T-cell (primary cell): ENCODE results near the gene CCDC148. TPM values are rescaled to one million over a fixed set of nuclear protein-coding genes. Genes with fewer than 3 reads are reported as not detected.
"Not testable (repeated sequence)": the region's sequence is repeated elsewhere in the genome, so short reads cannot be mapped to it uniquely, and the experiment has no call there.

ENCODE experiments used
- ATAC-seq, 4 experiments: fragments of 200-7000 bp in 3 of 4; fragments of 150-1000 bp in 1 of 4; cut with Tn5 transposase; replicated peaks in 1 of 4; 1 replicate in 3 of 4; 2 replicates in 1 of 4; pipeline ENCODE4 v1.10.0; 2021; ENCODE audit warnings: moderate library complexity in 3 of 4, mild to moderate bottlenecking in 2 of 4, moderate number of reproducible peaks in 1 of 4
- CTCF ChIA-PET, 2 donors: fragments of 300-600 bp; sonication (Branson Sonifier 250); formaldehyde crosslinking; loops; one replicate each; lab custom pipeline; 2022; ENCODE audit warnings: antibody characterized with exemption in 2 of 2; lab: Charles Lee
- POLR2A ChIA-PET, 2 donors: fragments of 300-600 bp; sonication (Branson Sonifier 250); formaldehyde crosslinking; loops; one replicate each; lab custom pipeline; 2022; ENCODE audit warnings: antibody characterized with exemption in 2 of 2; lab: Charles Lee
- DNase-seq, 35 experiments: peaks; one replicate each; pipeline versions ENCODE4 v3.0.0 to v3.0.0-alpha.2; 2013 to 2023
- H3K27ac ChIP-seq: one replicate; pipeline ENCODE4 v1.5.1; 2013; ENCODE audit warnings: low read length
- H3K27me3 ChIP-seq, 2 experiments: replicated peaks in 1 of 2; 1 replicate in 1 of 2; 2 replicates in 1 of 2; pipeline versions ENCODE4 v1.6.1 to v1.7.0; 2013; ENCODE audit warnings: low read length in 1 of 2, mixed read lengths in 1 of 2; ENCODE audit not compliant: control insufficient read depth in 2 of 2, insufficient read depth in 2 of 2; ENCODE audit errors: extremely low read depth in 1 of 2
- H3K36me3 ChIP-seq, 2 donors: 1 replicate in 1 of 2; 2 replicates in 1 of 2; pipeline versions ENCODE4 v1.6.1 to v1.7.0; 2013; ENCODE audit warnings: low read length in 1 of 2; ENCODE audit not compliant: control insufficient read depth in 2 of 2, insufficient read depth in 1 of 2; ENCODE audit errors: extremely low read depth in 1 of 2
- H3K4me1 ChIP-seq, 2 experiments: 1 replicate in 1 of 2; 2 replicates in 1 of 2; pipeline versions ENCODE4 v1.6.1 to v1.7.0; 2013; ENCODE audit warnings: low read length in 2 of 2, mixed read lengths in 1 of 2; ENCODE audit not compliant: insufficient read depth in 2 of 2, control insufficient read depth in 1 of 2; ENCODE audit errors: extremely low read depth in 1 of 2
- H3K4me3 ChIP-seq, 2 donors: 1 replicate in 1 of 2; 2 replicates in 1 of 2; pipeline versions ENCODE4 v1.5.1 to v1.7.0; 2013; ENCODE audit warnings: mild to moderate bottlenecking in 2 of 2, low read length in 1 of 2, moderate library complexity in 1 of 2; ENCODE audit not compliant: control insufficient read depth in 1 of 2; ENCODE audit errors: extremely low read depth in 1 of 2
- H3K9me3 ChIP-seq: 2 replicates; pipeline ENCODE4 v1.7.0; 2013
- H3K27ac Mint-ChIP-seq, 2 donors: one replicate each; pipeline ENCODE4 v1.8.0; 2020 to 2021; ENCODE audit warnings: mild to moderate bottlenecking in 2 of 2, mixed read lengths in 2 of 2
- H3K27me3 Mint-ChIP-seq, 2 donors: one replicate each; pipeline ENCODE4 v1.8.0; 2021 to 2022; ENCODE audit warnings: mixed read lengths in 2 of 2
- H3K36me3 Mint-ChIP-seq: one replicate; pipeline ENCODE4 v1.8.0; 2021; ENCODE audit warnings: mixed read lengths
- H3K4me1 Mint-ChIP-seq, 3 donors: one replicate each; pipeline ENCODE4 v1.8.0; 2020 to 2022; ENCODE audit warnings: mixed read lengths in 3 of 3, mild to moderate bottlenecking in 1 of 3
- H3K4me3 Mint-ChIP-seq, 3 donors: one replicate each; pipeline ENCODE4 v1.8.0; 2020 to 2022; ENCODE audit warnings: mild to moderate bottlenecking in 3 of 3, mixed read lengths in 3 of 3, moderate library complexity in 3 of 3
- H3K9me3 Mint-ChIP-seq, 3 donors: one replicate each; pipeline ENCODE4 v1.8.0; 2020 to 2022; ENCODE audit warnings: mixed read lengths in 3 of 3
- WGBS: methylation state at CpG from one replicate; pipeline ENCODE4 v1.1.5; 2013; ENCODE audit warnings: missing lambda C conversion rate; ENCODE audit not compliant: insufficient coverage; 5-methylcytosine and 5-hydroxymethylcytosine counted together
- total RNA-seq, 35 experiments: library from RNA in 6 of 35; stranded (reverse) in 6 of 35; fragments of 120-200 nt in 1 of 35; gene quantifications; one replicate each; pipeline versions ENCODE4 v1.2.1 to v1.2.4 and lab custom pipeline; 2013 to 2026

Gene CCDC148
- total RNA-seq, 5 donors from 2014 or later (not counting 1 experiment from before 2014, with no cell fraction given): not detected

DNA sequence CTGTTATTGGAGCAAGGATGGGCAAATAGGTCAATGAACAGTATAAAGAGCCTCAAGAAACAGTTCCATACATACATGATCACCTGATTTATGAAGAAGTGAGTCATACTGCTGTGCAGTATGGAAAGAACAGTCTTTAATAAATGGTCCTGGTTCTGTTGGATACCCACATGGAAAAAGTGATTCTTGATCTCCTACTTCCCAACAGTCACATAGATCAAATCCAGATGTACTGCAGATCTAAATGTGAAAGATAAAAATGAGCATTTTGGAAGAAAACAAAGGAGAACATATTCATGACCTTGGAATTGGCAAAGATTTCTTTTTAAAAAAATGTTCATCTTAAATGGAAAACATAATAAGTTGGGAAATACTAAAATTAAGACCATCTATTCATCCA lies 75.8 kb downstream of the CCDC148 start:
- POLR2A ChIA-PET: no interaction called here
- no peak overlapping the region for H3K27ac ChIP-seq
- no peaks in the 10 kb centered on the region for H3K9me3 ChIP-seq
- Mint-ChIP-seq H3K9me3 (no peaks in the 10 kb centered on the region), H3K27me3 (peaks cover 0 to 4% of the 10 kb centered on the region in 2 donors), H3K36me3 (no peaks in the 10 kb centered on the region), H3K4me3 (no peak overlapping the region), H3K27ac (no peak overlapping the region), H3K4me1 (no peaks in the 10 kb centered on the region)
- H3K36me3 ChIP-seq: no peaks in the 10 kb centered on the region
- CTCF ChIA-PET: no interaction called here
- H3K4me3 ChIP-seq: no peak overlapping the region
- no peaks in the 10 kb centered on the region for H3K4me1 ChIP-seq
- ATAC-seq (no peak), DNase-seq (no peak)
- no peaks in the 10 kb centered on the region for H3K27me3 ChIP-seq

DNA sequence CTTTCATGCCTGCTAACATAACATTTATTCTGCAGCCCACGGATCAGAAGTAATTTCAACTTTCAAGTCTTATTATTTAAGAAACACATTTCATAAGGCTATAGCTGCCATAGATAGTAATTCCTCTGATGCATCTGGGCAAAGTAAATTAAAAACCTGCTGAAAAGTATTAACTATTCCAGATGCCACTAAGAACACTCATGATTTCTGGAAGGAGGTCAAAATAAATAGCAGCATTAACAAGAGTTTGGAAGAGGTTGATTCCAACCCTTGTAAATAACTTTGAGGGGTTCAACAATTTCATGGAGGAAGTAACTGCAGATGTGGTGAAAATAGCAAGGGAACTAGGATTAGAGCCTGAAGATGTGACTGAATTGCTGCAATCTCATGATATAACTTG lies 77.6 kb downstream of the CCDC148 start:
- CTCF ChIA-PET: no interaction called here
- no CpG with 5 or more reads among the region's 1 CpG for WGBS
- POLR2A ChIA-PET: no interaction called here

DNA sequence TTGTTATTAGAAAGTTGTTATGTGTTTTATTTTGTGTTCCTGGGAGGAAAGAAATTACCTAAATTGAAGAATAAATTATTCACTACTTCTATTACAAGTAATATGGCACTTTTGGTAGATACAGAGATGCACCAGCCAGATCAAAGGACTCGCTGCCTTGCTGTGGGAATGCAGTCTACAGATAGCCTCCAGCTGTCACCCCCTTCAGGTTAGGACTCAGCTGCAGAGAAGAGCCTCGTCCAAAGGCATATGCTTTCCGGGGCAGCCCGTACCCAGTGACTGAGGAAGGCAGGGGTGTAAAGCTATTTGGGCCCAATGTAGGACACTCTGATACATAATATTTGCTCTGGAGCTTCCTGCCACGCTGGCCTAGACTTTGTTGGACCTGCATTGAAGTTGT lies 90.2 kb downstream of the CCDC148 start:
- H3K27me3 ChIP-seq: no peaks in the 10 kb centered on the region
- H3K36me3 Mint-ChIP-seq: no peaks in the 10 kb centered on the region
- no peaks in the 10 kb centered on the region for H3K4me1 ChIP-seq
- DNase-seq: no peak
- no peaks in the 10 kb centered on the region for H3K36me3 ChIP-seq
- no peak overlapping the region for H3K4me3 Mint-ChIP-seq
- H3K27ac ChIP-seq: no peak overlapping the region
- peaks cover 0 to 7% (median 6%) of the 10 kb centered on the region in 3 donors for H3K9me3 Mint-ChIP-seq
- H3K27me3 Mint-ChIP-seq: no peaks in the 10 kb centered on the region
- WGBS: 50% methylated on average over 2 of the region's 5 CpGs
- H3K4me3 ChIP-seq: no peak overlapping the region
- POLR2A ChIA-PET: no interaction called here
- no peaks in the 10 kb centered on the region for H3K9me3 ChIP-seq
- no peak overlapping the region for H3K27ac Mint-ChIP-seq
- no peak for ATAC-seq
- CTCF ChIA-PET: no interaction called here
- no peaks in the 10 kb centered on the region for H3K4me1 Mint-ChIP-seq

More for the DNA sequence above, 77.6 kb downstream of the CCDC148 start:
- no peak overlapping the region for H3K27ac Mint-ChIP-seq
- Histone ChIP-seq H3K36me3 (no peaks in the 10 kb centered on the region), H3K4me1 (no peaks in the 10 kb centered on the region), H3K4me3 (no peak overlapping the region), H3K27ac (no peak overlapping the region), H3K9me3 (no peaks in the 10 kb centered on the region), H3K27me3 (no peaks in the 10 kb centered on the region)
- H3K4me1 Mint-ChIP-seq: no peaks in the 10 kb centered on the region
- DNase-seq: no peak
- H3K4me3 Mint-ChIP-seq: no peak overlapping the region
- H3K27me3 Mint-ChIP-seq: peaks cover 0 to 4% of the 10 kb centered on the region in 2 donors
- no peak for ATAC-seq
- H3K36me3 Mint-ChIP-seq: no peaks in the 10 kb centered on the region
- H3K9me3 Mint-ChIP-seq: no peaks in the 10 kb centered on the region

DNA sequence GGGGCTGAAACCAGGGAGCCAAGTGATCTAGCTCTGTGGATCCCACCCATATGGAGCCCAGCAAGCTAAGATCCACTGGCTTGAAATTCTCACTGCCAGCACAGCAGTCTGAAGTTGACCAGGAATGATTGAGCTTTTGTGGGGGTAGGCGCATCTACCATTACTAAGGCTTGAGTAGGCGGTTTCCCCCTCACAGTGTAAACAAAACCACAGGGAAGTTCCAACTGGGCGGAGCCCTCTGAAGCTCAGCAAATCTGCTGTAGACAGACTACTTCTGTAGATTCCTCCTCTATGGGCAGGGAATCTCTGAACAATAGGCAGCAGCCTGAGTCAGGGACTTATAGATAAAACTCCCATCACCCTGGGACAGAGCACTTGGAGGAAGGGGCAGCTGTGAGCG lies 96.7 kb downstream of the CCDC148 start:
- H3K4me3 Mint-ChIP-seq: no peak overlapping the region
- WGBS: 100% methylated on average over 1 of the region's 4 CpGs
- CTCF ChIA-PET: no interaction called here
- DNase-seq: no peak
- H3K9me3 Mint-ChIP-seq: peaks cover 0 to 11% (median 7%) of the 10 kb centered on the region in 3 donors
- Histone ChIP-seq H3K27ac (no peak overlapping the region), H3K4me1 (no peaks in the 10 kb centered on the region), H3K9me3 (no peaks in the 10 kb centered on the region), H3K4me3 (no peak overlapping the region), H3K27me3 (no peaks in the 10 kb centered on the region), H3K36me3 (no peaks in the 10 kb centered on the region)
- no peaks in the 10 kb centered on the region for H3K4me1 Mint-ChIP-seq
- H3K36me3 Mint-ChIP-seq: no peaks in the 10 kb centered on the region
- no peaks in the 10 kb centered on the region for H3K27me3 Mint-ChIP-seq
- ATAC-seq: no peak
- no peak overlapping the region for H3K27ac Mint-ChIP-seq
- POLR2A ChIA-PET: interaction anchor here in 1 of 2 donors (0.8 kb wide), 1 partner anchor 14 kb away, joined by 3 read pairs; no protein-coding TSS in a partner anchor

DNA sequence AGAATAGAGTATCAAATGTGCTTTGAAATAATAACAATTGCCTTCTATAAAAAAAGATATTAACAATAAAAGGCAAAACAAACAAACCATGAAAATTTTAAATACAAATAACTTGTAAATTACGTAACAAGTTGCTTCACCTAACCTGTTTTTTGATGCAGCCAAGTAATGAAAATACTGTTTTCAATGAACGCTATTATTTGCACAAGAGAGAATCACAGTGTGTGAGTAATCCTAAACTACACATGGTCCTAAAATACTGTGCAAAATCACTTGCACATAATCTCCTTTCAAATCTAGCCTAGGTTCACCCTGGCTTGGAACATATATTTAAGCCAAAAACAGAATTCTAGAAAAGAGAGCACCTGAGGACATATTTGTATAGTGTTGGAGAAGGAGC lies 98.9 kb downstream of the CCDC148 start:
- Histone ChIP-seq H3K4me3 (no peak overlapping the region), H3K4me1 (no peaks in the 10 kb centered on the region), H3K27me3 (no peaks in the 10 kb centered on the region), H3K27ac (no peak overlapping the region), H3K9me3 (no peaks in the 10 kb centered on the region), H3K36me3 (no peaks in the 10 kb centered on the region)
- WGBS: no CpG with 5 or more reads among the region's 2 CpGs
- no peak overlapping the region for H3K27ac Mint-ChIP-seq
- H3K27me3 Mint-ChIP-seq: no peaks in the 10 kb centered on the region
- H3K36me3 Mint-ChIP-seq: no peaks in the 10 kb centered on the region
- H3K4me3 Mint-ChIP-seq: no peak overlapping the region
- ATAC-seq: no peak
- ChIA-PET CTCF (no interaction called here), POLR2A (no interaction called here)
- H3K4me1 Mint-ChIP-seq: no peaks in the 10 kb centered on the region
- H3K9me3 Mint-ChIP-seq: peaks cover 0 to 10% (median 0%) of the 10 kb centered on the region in 3 donors
- DNase-seq: no peak

DNA sequence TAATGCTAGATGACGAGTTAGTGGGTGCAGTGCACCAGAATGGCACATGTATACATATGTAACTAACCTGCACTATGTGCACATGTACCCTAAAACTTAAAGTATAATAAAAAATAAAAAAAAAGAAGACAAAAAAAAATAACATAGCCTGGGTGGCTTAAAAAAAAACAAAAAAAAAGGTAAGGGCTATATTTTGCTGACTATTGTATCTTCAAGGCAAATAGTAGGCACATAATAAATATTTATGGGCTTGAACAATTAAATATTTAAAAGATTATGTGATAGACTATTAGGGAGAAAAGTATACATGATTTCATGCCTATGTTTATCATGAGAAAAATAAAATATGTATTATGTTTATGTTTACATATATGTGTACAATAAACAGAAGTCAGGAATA lies 99.4 kb downstream of the CCDC148 start:
- Mint-ChIP-seq H3K9me3 (peaks cover 0 to 5% (median 0%) of the 10 kb centered on the region in 3 donors), H3K27ac (no peak overlapping the region), H3K4me1 (no peaks in the 10 kb centered on the region), H3K27me3 (no peaks in the 10 kb centered on the region), H3K36me3 (no peaks in the 10 kb centered on the region), H3K4me3 (no peak overlapping the region)
- DNase-seq (no peak), ATAC-seq (no peak)
- Histone ChIP-seq H3K9me3 (no peaks in the 10 kb centered on the region), H3K27me3 (no peaks in the 10 kb centered on the region), H3K27ac (no peak overlapping the region), H3K36me3 (no peaks in the 10 kb centered on the region), H3K4me3 (no peak overlapping the region), H3K4me1 (no peaks in the 10 kb centered on the region)
- no CpG with 5 or more reads among the region's 1 CpG for WGBS
- POLR2A ChIA-PET: no interaction called here
- CTCF ChIA-PET: no interaction called here

DNA sequence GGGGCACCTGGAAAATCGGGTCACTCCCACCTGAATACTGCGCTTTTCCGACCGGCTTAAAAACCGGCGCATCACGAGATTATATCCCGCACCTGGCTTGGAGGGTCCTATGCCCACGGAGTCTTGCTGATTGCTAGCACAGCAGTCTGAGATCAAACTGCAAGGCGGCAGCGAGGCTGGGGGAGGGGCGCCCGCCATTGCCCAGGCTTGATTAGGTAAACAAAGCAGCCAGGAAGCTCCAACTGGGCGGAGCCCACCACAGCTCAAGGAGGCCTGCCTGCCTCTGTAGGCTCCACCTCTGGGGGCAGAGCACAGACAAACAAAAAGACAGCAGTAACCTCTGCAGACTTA lies 105.1 kb downstream of the CCDC148 start:
- DNase-seq, H3K9me3 Mint-ChIP-seq, CTCF ChIA-PET, ATAC-seq, H3K4me1 ChIP-seq, H3K9me3 ChIP-seq, H3K4me3 Mint-ChIP-seq, H3K36me3 Mint-ChIP-seq, H3K27me3 ChIP-seq, H3K4me1 Mint-ChIP-seq, H3K27me3 Mint-ChIP-seq, H3K4me3 ChIP-seq, H3K27ac Mint-ChIP-seq, H3K27ac ChIP-seq, H3K36me3 ChIP-seq, POLR2A ChIA-PET: not testable (repeated sequence)
- WGBS: no CpG with 5 or more reads among the region's 14 CpGs
